GM18519 (cell line): ENCODE measurements around the gene TMEM106C.

ENCODE experiments used
- ATAC-seq: cut with Tn5 transposase; IDR thresholded peaks from one replicate; pipeline ENCODE4 v1.9.1; 2021; ENCODE audit warnings: mild to moderate bottlenecking, moderate library complexity; ENCODE audit not compliant: unreplicated experiment, low FRiP score

Gene TMEM106C

GRCh38 chr12:47977772-47978597 lies 14.6 kb downstream of the TMEM106C start:
- no peak for ATAC-seq

- ATAC-seq = no peak
Observed at GRCh38 chr12:47978598-47978873, 15.1 kb downstream of the TMEM106C start.

DNA sequence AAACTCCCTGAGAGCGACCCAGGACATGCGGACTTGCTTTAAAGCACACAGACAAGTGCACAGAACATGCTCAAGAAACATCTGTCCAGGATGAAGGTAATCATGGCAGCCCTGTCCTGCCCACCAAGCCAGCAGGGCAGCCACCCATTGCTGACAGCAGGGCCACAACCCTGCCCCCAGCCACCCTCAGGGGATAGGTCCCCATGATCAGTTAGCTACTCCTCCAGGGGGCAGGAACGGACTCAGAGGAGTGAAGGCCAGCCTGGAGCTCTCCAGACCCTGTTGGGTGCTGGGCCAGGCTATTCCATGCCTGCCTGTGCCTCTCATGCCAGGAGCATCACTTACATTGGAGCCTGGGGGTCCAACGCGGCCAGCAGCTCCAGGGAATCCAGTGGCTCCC lies 15.8 kb downstream of the TMEM106C start:
- no peak for ATAC-seq

DNA sequence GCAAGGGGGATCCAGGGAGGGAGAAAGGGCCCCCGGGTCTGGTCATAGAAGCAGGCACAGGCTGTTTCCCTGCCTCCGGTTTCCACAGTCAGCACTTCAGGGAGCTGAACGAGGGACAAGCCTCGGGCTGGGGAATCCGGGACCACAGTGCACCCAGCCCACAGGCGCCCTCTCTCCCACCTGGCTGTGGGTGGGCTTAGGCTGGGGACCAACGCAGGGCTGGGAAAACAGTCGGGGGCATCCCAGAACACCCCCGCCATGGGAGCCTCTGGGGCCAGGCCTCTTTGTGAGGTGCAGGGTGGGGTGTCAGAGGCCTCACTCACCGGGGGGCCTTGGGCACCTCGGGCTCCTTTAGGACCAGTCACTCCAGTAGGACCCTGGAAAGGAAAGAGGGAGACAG lies 16.3 kb downstream of the TMEM106C start:
- ATAC-seq = no peak

DNA sequence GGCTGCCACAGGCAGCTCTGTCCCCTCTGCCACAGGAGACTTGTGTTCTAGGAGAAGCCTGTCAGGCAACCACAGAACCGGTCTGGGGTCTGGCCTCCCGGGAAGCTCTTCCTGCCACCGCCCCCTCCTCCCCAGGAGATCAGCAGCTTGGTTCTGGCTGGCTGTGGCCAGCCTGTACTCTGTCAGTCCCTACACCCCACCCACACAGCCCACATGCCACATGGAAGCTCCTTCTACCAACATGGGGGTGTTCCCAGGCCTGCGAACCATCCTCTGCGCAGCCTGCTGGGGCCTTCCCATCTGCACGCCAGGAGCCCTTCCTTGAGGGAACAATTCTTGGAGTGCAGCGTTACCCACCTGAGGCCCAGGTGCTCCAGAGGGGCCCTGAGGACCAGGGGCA lies 16.8 kb downstream of the TMEM106C start:
- no peak for ATAC-seq

GRCh38 chr12:47980779-47981495 lies 17.5 kb downstream of the TMEM106C start:
- ATAC-seq = no peak

GRCh38 chr12:47981496-47982260 lies 18.3 kb downstream of the TMEM106C start:
- no peak for ATAC-seq

DNA sequence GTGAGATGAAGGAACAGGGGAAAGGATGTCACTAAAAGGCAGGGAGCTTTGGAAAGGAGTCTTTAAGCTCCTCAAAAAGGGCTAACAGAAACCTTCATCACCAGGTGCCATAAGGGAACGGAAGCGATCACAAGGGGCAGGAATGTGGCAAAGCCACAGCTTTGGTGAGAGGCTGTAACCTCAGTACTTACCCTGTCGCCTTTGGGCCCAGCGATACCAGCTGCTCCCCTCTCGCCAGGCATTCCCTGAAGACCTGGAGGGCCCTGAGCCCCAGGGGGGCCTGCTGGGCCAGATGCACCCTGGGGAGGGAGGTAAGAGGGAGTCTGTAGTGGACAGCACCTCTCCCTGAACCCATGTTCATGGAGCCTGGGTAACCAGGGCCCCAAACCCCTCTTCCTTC lies 18.9 kb downstream of the TMEM106C start:
- no peak for ATAC-seq

- ATAC-seq = no peak
Observed at GRCh38 chr12:47982770-47983169, 19.4 kb downstream of the TMEM106C start.

DNA sequence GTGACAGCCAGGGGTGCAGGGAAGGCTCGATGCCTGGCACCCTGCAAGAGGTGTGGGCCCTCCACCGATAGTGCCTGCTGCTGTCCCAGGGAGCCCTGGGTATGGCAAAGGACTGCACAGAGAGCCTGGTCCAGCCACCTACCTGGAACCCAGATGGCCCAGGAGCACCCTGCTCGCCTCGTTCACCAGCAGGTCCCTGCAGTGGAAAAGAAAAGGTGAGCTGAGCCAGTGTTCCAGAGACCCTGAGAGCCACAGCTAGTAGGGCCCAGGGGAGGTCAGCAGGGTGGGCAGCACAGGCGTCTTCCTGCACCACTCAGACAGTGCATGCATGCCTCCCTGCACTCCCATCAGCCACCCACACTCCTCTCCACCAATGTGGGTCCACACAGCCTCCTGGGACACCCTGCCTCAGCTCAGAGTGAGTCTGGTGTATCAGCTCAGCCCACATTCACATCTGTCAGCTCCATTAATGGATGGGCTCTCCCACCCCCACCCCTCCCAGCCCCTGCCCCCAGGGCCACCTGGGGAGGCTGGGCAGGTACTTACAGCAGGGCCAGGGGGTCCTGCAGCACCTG lies 20.2 kb downstream of the TMEM106C start:
- no peak for ATAC-seq

DNA sequence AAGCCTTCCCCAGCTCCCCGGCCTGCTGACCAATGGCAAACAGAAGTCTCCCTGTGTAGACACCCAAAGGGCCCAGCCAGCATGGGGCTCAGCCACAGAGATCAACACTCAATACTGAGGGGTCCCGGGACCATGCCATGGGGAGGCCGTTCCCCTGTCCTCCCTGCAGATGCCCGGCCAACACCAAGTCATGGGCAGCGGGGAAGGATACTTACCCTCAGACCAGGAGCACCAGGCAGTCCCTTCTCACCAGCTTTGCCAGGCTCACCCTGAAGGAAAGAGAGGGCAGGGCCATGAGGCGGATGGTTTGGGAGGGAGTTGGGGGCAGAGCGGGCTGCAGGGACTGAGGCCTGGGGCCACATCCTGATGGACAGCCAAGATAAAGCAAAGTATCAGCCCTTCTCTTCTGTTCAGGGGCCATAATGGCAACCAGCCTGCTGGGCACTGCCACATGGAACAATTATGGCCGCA lies 21.0 kb downstream of the TMEM106C start:
- ATAC-seq = no peak

- ATAC-seq = no peak
Observed at GRCh38 chr12:47985596-47986290, 22.3 kb downstream of the TMEM106C start.

GRCh38 chr12:47986291-47986660 lies 22.9 kb downstream of the TMEM106C start:
- ATAC-seq = no peak

DNA sequence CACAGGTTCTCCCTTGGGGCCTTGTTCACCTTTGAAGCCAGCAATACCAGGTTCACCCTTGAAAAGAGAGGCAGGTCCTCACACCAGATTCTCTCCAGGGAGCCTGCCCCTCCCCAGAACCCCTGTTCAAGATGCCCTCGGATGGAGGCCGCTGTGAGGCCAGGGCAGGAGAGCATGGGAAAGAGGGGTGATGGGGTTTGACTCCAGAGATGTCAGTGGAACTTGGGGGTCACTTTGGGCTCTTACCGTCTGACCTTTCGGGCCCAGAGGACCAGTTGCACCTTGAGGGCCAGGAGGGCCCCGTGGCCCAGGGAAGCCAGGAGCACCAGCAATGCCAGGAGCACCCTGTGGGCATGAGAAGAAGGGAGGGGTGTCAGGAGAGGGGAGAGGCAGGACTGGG lies 23.4 kb downstream of the TMEM106C start:
- no peak for ATAC-seq

DNA sequence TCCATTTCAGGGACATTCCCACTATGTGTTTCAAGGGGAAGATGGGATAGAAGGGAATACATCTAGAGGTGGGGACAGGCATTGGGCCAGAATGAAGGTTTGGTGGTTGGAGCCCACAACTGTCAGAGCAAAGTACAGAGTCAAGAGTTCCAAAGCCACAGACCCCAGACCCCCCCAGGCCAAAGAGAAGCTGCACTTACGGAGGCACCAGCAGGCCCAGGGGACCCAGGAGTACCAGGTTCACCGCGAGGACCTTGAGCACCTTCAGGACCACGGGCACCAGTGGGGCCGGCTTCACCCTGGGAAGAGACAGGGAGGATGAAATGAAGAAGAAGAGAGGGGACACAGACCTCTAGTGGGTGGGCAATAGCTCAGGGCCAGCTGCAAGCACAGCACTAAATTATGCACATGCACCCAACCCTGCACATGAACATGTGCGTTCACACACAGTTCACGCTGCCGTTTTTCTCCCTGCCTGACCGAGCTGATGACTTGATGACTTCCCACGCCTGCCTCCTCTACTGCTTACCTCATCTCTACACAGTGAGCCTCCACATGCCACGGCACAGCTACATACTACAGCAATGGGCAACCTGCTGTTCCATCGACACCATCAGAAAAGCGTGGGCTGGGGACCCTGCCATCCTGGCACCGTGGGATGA lies 24.1 kb downstream of the TMEM106C start:
- ATAC-seq = no peak

DNA sequence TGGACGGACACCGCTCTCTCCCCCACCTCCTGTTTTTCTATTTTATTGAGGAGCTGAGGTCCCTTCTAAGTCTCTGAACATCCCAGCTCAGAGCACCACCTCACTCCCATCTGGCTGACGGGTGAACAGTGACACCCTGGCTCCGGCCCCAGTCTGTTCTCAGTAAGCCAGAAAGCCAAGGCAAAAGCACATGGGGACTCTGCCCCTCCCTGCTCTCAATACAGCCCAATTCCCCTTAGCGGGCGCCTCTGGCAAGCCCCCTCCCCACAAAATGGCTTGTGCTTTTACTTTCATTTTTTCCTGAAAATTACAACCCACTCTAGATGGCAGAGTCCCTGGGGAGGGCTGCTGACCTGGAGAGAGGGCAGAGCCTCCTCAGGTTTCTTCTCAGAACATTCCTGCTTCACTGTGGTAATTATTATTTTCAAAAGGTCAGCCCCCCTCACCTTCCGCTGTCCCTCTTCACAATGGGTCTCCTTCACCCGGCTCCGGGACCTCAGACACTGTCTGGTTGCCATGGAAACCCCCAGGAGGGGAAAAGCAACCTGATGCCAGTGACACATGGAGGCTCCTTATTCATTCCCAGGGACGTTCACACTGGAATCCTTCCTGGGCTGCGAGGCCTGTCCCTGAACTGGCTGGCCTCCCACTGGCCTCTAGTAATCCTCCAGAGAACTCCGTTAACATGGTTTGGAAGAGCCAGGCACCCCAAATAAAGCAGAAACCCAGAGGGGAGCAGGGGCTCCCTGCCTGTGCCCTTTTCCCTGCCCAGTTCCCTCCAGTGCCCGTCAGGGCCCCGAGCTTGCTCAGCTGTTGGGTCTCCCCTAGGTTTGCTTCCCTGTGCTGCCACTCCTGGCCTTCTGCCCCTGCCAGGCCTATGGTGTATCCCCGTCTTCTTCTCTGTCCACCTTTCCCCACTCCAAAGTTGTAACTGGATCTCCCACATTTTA lies 25.0 kb downstream of the TMEM106C start:
- no peak for ATAC-seq

DNA sequence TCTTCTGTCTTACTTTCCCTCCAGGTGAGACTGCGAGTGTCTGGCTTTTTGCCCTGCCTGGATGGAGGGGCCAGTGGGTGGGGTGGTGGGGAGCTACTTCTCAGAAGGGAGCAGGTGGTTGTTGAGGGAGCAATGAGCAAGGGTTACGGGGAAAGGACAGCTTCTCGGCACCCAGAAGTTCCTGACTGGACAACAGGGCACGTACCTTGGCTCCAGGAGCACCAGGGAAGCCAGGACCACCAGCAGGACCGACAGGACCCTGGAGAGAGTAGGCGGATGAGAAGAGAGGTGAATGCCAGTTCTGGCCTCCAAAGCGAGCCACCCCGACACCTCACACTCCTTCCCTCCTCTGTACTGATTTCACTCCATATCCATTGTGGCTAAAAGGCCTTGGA lies 25.6 kb downstream of the TMEM106C start:
- ATAC-seq = no peak

DNA sequence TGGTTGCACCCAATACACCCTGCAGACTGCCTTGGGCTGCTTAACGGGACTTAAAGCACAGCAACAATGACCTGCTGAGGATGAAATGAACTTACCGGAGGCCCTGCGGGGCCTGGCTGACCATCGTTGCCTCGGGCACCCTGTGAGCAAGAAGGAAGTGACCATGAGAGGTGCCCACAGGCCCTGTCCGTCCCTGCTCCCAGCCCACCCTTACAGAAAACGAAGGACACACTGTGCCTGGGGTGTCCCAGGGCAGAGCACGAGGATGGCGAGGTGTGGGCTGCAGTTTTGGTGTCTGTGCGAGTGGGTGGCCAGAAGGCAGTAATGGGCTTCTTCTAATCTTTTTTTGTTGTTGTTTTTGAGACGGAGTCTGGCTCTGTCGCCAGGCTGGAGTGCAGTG lies 26.3 kb downstream of the TMEM106C start:
- no peak for ATAC-seq
